Esophagus squamous epithelium (tissue), 4 donors: ENCODE results near the gene CDC42EP1.

ENCODE experiments used
- CTCF ChIP-seq, 6 experiments: fragments of 450-650 bp in 4 of 6; fragments of 200-600 bp in 2 of 6; sonication (generic) in 2 of 6; IDR thresholded peaks; one replicate each; pipeline ENCODE4 v1.5.1; 2016 to 2019; ENCODE audit warnings: antibody characterized with exemption in 6 of 6, mild to moderate bottlenecking in 4 of 6, moderate library complexity in 4 of 6
- POLR2A ChIP-seq, 4 donors: fragments of 450-650 bp; IDR thresholded peaks; one replicate each; pipeline ENCODE4 v1.6.1; 2017; ENCODE audit warnings: antibody characterized with exemption in 4 of 4, mild to moderate bottlenecking in 4 of 4, moderate library complexity in 3 of 4

- TF ChIP-seq CTCF (IDR thresholded peaks at IDR 0.05) (no peak), POLR2A (IDR thresholded peaks at IDR 0.05) (no peak)
Measured at GRCh38 chr22:37547251-37547741, 13.0 kb upstream of the CDC42EP1 start.
